ENCODE results near the gene RAB40C.

- TF ChIP-seq, protein P1, sequence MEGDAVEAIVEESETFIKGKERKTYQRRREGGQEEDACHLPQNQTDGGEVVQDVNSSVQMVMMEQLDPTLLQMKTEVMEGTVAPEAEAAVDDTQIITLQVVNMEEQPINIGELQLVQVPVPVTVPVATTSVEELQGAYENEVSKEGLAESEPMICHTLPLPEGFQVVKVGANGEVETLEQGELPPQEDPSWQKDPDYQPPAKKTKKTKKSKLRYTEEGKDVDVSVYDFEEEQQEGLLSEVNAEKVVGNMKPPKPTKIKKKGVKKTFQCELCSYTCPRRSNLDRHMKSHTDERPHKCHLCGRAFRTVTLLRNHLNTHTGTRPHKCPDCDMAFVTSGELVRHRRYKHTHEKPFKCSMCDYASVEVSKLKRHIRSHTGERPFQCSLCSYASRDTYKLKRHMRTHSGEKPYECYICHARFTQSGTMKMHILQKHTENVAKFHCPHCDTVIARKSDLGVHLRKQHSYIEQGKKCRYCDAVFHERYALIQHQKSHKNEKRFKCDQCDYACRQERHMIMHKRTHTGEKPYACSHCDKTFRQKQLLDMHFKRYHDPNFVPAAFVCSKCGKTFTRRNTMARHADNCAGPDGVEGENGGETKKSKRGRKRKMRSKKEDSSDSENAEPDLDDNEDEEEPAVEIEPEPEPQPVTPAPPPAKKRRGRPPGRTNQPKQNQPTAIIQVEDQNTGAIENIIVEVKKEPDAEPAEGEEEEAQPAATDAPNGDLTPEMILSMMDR (IDR thresholded peaks at IDR 0.05), result no peak
- TF ChIP-seq USF1 (CRISPR knock-in tag; IDR thresholded peaks at IDR 0.05) (no peak), FOXJ3 (CRISPR knock-in tag; IDR thresholded peaks at IDR 0.05; ENCODE audit: borderline replicate concordance) (no peak), CBFB (CRISPR knock-in tag; IDR thresholded peaks at IDR 0.05; ENCODE audit: low read depth) (no peak), ELF4 (CRISPR knock-in tag; IDR thresholded peaks at IDR 0.05; ENCODE audit: low read depth) (no peak), ATF1 (CRISPR knock-in tag; IDR thresholded peaks at IDR 0.05) (no peak), ZNF263 (CRISPR knock-in tag; IDR thresholded peaks at IDR 0.05; ENCODE audit: low read depth) (no peak), NR2C2 (CRISPR knock-in tag; IDR thresholded peaks at IDR 0.05) (no peak), ZNF396 (CRISPR knock-in tag; IDR thresholded peaks at IDR 0.05; ENCODE audit: borderline replicate concordance) (no peak)
- TF ChIP-seq, protein P2, sequence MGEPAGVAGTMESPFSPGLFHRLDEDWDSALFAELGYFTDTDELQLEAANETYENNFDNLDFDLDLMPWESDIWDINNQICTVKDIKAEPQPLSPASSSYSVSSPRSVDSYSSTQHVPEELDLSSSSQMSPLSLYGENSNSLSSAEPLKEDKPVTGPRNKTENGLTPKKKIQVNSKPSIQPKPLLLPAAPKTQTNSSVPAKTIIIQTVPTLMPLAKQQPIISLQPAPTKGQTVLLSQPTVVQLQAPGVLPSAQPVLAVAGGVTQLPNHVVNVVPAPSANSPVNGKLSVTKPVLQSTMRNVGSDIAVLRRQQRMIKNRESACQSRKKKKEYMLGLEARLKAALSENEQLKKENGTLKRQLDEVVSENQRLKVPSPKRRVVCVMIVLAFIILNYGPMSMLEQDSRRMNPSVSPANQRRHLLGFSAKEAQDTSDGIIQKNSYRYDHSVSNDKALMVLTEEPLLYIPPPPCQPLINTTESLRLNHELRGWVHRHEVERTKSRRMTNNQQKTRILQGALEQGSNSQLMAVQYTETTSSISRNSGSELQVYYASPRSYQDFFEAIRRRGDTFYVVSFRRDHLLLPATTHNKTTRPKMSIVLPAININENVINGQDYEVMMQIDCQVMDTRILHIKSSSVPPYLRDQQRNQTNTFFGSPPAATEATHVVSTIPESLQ (CRISPR knock-in tag; IDR thresholded peaks at IDR 0.05), result no peak
These were observed 28.5 kb upstream of the RAB40C start for GRCh38 chr16:561413-561794.

Data from WTC11 (cell line).